GM04503 (cell line): ENCODE data around the gene B3GNT5.
A peak's percentile ranks its signal among the peaks of the same experiment; 100 is the strongest.

Experiments
- DNase-seq: peaks from one replicate; pipeline ENCODE4 v3.0.0-alpha.2; 2012; ENCODE audit warnings: low read depth

B3GNT5 gene

GRCh38 chr3:183265834-183266417, 12.9 kb downstream of the B3GNT5 start:
- DNase-seq = no peak

DNA sequence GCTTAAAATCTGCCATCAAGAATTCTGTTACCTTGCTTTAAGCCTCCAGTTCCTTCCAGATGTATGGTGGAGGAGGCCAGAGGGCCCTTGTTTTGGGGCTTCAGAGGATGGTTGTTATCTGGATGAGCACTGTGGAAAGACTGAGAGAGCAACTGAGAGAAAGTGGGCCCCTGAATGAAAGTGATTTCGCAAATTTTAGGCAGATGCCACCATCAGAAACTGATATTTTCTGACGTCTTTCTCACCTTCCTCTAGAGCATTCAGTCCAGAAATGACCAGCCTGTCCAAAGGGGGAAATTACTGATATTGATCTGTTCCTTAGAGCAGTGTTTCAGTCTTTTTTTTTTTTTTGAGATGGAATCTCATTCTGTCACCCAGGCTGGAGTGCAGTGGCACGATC, 13.4 kb downstream of the B3GNT5 start:
- DNase-seq = no peak

- no peak for DNase-seq
Observed at GRCh38 chr3:183267140-183267539, 14.1 kb downstream of the B3GNT5 start.

GRCh38 chr3:183268366-183268765, 15.3 kb downstream of the B3GNT5 start:
- DNase-seq = no peak

GRCh38 chr3:183269345-183269744, 16.3 kb downstream of the B3GNT5 start:
- DNase-seq = no peak

DNA sequence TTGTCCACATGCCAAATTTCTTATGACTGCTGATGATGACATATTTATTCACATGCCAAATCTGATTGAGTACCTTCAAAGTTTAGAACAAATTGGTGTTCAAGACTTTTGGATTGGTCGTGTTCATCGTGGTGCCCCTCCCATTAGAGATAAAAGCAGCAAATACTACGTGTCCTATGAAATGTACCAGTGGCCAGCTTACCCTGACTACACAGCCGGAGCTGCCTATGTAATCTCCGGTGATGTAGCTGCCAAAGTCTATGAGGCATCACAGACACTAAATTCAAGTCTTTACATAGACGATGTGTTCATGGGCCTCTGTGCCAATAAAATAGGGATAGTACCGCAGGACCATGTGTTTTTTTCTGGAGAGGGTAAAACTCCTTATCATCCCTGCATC, 17.3 kb downstream of the B3GNT5 start:
- DNase-seq = no peak

GRCh38 chr3:183272142-183272541, 19.1 kb downstream of the B3GNT5 start:
- DNase-seq = no peak

GRCh38 chr3:183272791-183273190, 19.7 kb downstream of the B3GNT5 start:
- no peak for DNase-seq

DNA sequence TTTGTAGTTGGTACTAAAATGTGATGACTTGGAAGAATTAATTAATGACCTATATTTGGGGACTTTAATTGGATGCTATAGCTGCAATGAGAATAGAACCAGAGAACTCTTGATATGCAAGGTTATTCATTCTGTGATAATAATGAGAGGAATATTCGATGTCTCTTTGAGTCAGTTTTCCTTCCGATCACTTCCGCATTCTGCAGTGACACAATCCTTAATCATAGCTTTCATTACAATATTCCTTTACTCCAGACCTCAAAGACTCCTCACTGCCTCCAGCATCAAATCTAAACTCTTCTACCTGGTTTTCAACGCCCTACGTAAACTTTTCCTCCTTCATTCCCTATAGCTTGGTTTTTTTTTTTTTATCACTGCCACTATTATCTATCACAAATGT, 21.6 kb downstream of the B3GNT5 start:
- no peak for DNase-seq

- no peak for DNase-seq
Observed at GRCh38 chr3:183275418-183275817, 22.4 kb downstream of the B3GNT5 start.

DNA sequence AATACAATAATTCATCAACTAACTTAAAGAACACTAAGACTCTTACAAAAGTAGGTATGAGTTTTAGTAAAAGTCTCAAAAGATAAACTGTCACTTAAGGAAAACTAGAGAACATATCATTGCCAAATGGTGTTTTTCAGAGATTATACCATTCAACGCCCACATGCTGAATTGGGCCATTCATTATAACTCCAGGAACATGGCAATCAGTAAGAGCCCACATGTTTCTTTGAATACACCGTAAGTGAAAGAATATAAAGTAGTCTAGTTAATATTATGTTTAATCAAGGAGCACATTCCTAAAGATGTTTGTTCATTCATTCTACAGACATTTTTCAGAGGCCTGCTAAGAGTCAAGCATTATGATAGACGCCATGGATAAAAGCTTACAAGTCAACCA, 22.9 kb downstream of the B3GNT5 start:
- DNase-seq = no peak

- DNase-seq = no peak
Observed at GRCh38 chr3:183277260-183277659, 24.2 kb downstream of the B3GNT5 start.

DNA sequence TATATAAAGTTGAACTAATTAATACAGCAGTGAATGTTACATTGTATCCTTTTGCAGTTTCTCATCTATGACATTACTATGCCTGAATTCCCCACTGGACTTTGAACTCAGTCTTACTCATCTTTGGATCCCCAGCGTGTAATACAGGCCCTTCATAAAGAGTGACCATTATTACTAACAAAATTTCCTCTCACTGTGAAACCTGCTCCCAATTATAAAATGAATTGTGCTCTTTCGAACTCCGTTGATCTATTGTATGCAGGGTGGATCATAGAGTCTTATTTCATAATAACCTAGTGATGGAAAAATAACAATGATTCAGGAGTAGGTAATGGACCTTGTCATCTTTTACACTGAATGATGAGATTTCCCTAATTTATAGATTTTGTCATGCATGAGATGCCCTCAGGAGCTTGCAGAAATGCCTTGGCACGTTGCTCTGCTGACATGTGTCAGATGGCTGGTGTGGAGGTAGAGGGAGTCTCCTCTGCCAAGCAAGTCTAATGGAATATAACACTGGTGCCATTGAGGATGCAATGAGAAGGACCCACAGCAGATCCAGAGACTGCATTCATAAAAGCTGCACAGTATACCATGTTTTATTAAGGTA, 25.5 kb downstream of the B3GNT5 start:
- no peak for DNase-seq

DNA sequence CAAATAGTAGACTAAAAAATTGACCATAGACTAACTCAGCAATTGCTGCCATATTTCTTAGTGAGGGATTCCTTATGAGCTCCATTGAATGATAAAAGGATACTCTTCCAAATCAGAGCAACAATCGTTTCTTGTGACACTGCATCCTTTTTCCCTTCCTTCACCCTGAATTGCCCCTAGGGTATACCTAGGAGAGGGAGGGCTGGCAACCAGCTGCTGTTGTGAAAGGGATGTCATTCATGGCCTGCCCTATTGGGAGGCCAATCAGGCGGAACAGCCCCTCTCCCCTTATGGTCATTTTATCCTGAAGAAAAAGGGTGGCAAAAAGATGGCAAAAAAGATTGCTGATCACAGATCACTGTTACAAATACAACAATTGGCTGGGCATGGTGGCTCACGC, 26.3 kb downstream of the B3GNT5 start:
- DNase-seq = no peak

- DNase-seq = no peak
Observed at GRCh38 chr3:183281126-183281797, 28.2 kb downstream of the B3GNT5 start.

DNA sequence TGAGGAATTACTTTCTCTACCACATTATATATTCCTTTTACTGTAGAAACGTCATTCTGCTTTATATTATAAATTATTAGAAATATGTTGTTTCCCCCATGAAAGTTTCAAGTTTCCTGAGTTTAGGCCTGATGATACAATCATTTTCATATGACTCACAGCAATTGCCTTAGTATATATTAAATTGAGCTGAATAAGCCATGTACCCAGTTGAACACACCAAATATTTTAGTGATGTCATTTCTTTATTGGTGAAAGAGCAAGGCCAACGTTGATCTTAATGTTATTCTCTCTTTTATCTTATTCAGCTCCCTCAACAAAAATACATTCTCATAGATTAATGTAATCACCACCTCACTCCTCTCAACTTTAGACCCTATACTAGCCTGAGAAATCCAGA, 30.8 kb downstream of the B3GNT5 start:
- no peak for DNase-seq

DNA sequence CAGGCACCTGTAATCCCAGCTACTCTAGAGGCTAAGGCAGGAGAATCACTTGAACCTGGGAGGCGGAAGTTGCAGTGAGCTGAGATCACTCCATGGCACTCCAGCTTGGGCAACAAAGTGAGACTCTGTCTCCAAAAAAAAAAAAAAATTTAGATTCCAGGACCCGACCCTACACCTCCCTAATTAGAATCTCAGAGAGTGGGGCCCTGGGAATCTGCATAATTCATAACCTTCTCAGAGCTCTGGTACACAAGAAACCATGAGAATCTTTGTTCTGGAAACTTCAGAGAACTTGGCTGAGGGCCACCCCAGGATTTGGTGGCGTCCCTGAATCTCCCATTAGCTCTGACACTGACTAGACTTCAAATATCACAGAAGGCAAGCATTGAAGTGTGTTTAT, 31.5 kb downstream of the B3GNT5 start:
- DNase-seq = no peak

DNA sequence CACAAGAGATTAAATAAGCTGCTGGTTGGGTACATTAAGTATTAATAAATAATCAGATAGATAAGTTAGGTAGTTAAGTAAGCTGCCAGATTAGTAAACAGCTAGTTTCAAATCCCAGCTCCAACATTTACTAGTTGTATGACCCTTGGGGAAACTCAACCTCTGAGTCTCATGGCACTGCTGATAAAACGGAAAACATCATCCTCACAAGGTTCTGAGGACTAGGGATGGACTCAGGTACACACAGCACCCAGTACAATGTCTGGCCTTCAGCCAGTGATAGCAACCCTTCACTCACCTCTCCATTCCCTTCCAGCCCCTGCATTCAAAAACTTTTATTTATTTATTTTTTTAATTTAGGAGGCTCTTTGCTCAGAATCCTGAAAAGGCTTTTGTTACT, 32.3 kb downstream of the B3GNT5 start:
- DNase-seq = no peak

- peak; percentile 64 for DNase-seq
Observed at GRCh38 chr3:183285828-183286457, 32.9 kb downstream of the B3GNT5 start.

DNA sequence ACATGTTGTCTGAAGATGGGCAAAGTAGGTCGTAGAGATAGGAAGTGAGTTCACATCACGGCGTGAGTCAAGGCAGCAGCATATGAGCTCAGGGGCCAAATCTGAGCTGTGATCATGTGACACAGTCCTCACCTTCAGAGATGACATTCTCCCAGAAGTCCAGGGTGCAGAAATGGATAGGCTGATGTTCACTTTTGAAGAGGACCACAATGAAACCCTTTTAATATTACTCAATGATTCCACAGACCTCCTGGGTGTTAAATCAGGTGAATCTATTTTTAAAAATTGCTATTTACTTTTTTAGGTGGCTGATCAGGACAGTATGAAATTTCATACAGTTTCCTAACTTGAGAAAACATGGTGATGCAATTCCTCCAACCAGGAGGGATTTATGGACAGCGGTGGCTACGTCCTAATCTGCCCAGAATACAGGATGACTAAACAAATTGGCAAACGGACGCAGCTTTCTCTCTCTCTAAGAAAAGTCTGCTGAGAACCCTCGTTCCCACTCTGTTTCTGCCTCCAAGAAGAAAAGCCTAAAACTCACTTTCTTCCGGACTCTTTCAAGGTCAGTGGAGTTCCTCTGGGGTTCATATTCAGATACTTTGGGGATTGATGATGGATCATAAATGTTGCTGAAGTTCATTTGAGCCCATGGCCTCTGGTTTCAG, 34.4 kb downstream of the B3GNT5 start:
- peak; percentile 13 for DNase-seq

DNA sequence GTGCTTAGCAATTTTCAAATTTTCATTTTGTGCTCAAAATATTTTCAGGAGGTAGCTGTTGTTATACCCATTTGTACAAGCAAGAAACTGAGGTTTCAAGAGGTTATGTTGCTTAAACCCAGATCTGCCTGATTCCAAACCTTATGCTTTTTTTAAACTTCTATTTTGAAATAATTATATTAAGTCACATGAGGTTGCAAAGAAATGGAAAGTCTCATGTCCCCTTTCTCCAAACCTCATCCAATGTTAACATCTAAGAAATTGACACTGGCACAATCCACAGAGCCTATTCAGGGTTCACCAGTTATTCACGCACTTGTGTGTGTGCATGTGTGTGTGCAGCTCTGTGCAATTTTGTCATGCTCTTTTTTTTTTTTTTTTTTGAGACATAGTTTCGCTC, 35.1 kb downstream of the B3GNT5 start:
- DNase-seq = no peak

- DNase-seq = no peak
Observed at GRCh38 chr3:183290216-183290615, 37.2 kb downstream of the B3GNT5 start.
